Hepatocyte (in vitro differentiated cells): ENCODE results near the gene GRK6.

Experiments
- EZH2 ChIP-seq: fragments of 200-600 bp; sonication (generic); IDR thresholded peaks from 2 replicates; pipeline ENCODE4 v1.6.1; 2016; ENCODE audit warnings: antibody characterized with exemption, mild to moderate bottlenecking, borderline replicate concordance
- TF ChIP-seq, protein P1 (sequence below): fragments of 200-600 bp; sonication (generic); IDR thresholded peaks from 2 replicates; pipeline ENCODE4 v1.5.1; 2016; ENCODE audit warnings: antibody characterized with exemption, mild to moderate bottlenecking; ENCODE audit not compliant: poor library complexity

DNA sequence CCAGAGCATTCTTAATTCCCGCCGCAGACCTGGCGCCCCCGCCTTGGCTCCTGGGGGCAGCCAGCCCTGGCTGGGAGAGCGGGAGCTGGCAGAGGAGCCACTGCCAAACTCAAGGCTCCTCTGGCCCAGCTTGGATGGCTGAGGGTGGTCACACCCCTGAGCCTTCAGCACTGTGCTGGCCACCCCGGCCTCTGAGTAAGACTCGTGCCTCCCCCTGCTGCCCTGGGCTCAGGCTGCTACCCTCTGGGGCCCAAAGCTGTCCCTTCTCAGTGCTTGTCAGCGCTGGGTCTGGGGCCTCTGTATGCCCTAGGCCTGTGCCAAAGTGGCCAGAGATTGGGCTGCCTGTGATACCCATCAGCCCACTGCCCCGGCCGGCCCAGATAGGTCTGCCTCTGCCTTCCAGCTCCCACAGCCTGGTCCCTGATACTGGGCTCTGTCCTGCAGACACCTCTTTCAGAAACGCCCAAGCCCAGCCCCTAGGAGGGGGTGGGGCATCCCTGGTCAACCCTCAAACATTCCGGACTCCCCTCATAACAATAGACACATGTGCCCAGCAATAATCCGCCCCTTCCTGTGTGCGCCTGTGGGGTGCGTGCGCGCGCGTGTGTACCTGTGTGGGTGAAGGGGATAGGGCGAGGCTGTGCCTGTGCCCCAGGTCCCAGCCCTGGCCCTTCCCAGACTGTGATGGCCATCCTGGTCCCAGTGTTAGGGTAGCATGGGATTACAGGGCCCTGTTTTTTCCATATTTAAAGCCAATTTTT, 15.8 kb downstream of the GRK6 start:
- TF ChIP-seq, protein P1, sequence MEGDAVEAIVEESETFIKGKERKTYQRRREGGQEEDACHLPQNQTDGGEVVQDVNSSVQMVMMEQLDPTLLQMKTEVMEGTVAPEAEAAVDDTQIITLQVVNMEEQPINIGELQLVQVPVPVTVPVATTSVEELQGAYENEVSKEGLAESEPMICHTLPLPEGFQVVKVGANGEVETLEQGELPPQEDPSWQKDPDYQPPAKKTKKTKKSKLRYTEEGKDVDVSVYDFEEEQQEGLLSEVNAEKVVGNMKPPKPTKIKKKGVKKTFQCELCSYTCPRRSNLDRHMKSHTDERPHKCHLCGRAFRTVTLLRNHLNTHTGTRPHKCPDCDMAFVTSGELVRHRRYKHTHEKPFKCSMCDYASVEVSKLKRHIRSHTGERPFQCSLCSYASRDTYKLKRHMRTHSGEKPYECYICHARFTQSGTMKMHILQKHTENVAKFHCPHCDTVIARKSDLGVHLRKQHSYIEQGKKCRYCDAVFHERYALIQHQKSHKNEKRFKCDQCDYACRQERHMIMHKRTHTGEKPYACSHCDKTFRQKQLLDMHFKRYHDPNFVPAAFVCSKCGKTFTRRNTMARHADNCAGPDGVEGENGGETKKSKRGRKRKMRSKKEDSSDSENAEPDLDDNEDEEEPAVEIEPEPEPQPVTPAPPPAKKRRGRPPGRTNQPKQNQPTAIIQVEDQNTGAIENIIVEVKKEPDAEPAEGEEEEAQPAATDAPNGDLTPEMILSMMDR, result no peak
- no peak for TF ChIP-seq EZH2
